Measurements from ENCODE around the gene SPI1. TPM values are rescaled to one million over a fixed set of nuclear protein-coding genes. Genes with fewer than 3 reads are reported as not detected.

Gene SPI1
- total RNA-seq, 4 donors from 2014 or later, result 2.6 to 15.4 (median 8.8) TPM

DNA sequence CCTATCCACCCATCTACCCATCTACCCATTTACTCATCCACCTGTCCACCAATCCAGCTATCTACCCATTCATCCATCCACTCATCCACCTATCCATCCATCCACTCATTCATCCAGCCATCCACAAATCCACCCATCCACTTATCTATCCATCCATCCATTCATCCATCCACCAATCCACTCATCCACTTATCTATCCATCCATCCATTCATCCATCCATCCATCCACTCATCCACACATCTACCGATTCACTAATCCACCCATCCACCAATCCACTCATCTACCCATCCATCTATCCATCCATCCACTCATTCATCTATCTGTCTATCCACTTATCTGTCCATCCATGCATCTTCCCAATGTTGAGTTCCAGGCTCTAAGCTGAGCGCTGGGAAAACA lies 1.7 kb upstream of the SPI1 start:
- no peaks in the 10 kb centered on the region for H3K9me3 ChIP-seq
- intact Hi-C loops (cut with DNase I), result no loop called here
- peaks cover 5 to 12% (median 5%) of the 10 kb centered on the region in 3 donors for H3K4me1 ChIP-seq
- no peaks in the 10 kb centered on the region for H3K27me3 ChIP-seq
- H3K36me3 ChIP-seq, result no peaks in the 10 kb centered on the region
- TF ChIP-seq, protein P1, sequence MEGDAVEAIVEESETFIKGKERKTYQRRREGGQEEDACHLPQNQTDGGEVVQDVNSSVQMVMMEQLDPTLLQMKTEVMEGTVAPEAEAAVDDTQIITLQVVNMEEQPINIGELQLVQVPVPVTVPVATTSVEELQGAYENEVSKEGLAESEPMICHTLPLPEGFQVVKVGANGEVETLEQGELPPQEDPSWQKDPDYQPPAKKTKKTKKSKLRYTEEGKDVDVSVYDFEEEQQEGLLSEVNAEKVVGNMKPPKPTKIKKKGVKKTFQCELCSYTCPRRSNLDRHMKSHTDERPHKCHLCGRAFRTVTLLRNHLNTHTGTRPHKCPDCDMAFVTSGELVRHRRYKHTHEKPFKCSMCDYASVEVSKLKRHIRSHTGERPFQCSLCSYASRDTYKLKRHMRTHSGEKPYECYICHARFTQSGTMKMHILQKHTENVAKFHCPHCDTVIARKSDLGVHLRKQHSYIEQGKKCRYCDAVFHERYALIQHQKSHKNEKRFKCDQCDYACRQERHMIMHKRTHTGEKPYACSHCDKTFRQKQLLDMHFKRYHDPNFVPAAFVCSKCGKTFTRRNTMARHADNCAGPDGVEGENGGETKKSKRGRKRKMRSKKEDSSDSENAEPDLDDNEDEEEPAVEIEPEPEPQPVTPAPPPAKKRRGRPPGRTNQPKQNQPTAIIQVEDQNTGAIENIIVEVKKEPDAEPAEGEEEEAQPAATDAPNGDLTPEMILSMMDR (IDR thresholded peaks at IDR 0.05), result no peak
- no peak for TF ChIP-seq POLR2A (IDR thresholded peaks at IDR 0.05)
- WGBS, 2 donors, result 89 to 100% methylated on average over 2 of the region's 2 CpGs
- no peak overlapping the region for H3K27ac ChIP-seq
- DNase-seq, result no peak
- H3K4me3 ChIP-seq, result no peak overlapping the region

DNA sequence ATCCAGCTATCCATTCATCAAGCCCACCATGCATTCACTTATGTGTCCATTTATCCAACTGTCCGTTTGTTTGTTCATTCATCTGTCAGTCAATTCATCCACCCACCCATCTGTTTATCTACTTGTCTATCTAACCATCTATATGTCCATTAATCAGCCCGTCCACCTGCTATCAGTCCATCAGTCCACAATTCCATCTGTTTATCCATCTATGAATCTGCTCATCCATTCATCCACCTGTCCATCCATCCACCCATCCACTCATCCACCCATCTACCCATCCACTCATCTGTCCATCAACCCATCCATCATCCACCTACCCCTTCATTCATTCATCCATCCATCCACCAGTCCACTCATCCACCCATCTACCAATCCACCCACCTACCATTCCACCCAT lies 970 bp upstream of the SPI1 start:
- no peaks in the 10 kb centered on the region for H3K9me3 ChIP-seq
- no peaks in the 10 kb centered on the region for H3K36me3 ChIP-seq
- H3K4me1 ChIP-seq, result peaks cover 5 to 14% (median 5%) of the 10 kb centered on the region in 3 donors
- no peak overlapping the region for H3K27ac ChIP-seq
- intact Hi-C loops (cut with DNase I), result loop anchor here (10.0 kb wide), 1 partner anchor 75 kb away; no protein-coding TSS in a partner anchor
- WGBS, 2 donors, result 86 to 95% methylated on average over 2 of the region's 2 CpGs
- H3K27me3 ChIP-seq, result no peaks in the 10 kb centered on the region
- no peak for DNase-seq
- no peak overlapping the region for H3K4me3 ChIP-seq
- TF ChIP-seq POLR2A (IDR thresholded peaks at IDR 0.05), result no peak
- TF ChIP-seq, protein P1 (IDR thresholded peaks at IDR 0.05), result no peak

DNA sequence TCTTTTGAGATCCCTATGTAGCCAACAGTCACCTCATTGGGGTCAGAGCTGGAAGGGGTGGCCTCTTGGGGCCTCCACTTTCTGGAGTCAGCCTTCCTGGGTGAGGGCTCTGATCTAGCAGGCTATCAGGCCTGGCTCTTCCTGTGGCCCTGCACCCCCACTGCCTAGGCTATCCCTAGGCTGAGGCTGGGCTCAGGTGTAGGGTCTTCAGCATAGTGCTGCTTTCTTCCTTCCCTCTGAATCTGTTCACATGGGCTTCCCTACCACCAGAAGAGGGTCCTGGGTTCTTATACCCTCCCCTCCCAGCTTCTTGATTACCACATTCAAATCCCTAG lies 456 bp upstream of the SPI1 start:
- peaks cover 5 to 19% (median 6%) of the 10 kb centered on the region in 3 donors for H3K4me1 ChIP-seq
- no peak for DNase-seq
- no peak overlapping the region for H3K4me3 ChIP-seq
- H3K27ac ChIP-seq, result peak overlapping the region in 3 of 4 donors; percentile 70 to 88 (median 77)
- no peaks in the 10 kb centered on the region for H3K36me3 ChIP-seq
- no peaks in the 10 kb centered on the region for H3K27me3 ChIP-seq
- intact Hi-C loops (cut with DNase I), result loop anchor here (10.0 kb wide), 1 partner anchor 76 kb away; no protein-coding TSS in a partner anchor
- no peak for TF ChIP-seq POLR2A (IDR thresholded peaks at IDR 0.05)
- H3K9me3 ChIP-seq, result no peaks in the 10 kb centered on the region

DNA sequence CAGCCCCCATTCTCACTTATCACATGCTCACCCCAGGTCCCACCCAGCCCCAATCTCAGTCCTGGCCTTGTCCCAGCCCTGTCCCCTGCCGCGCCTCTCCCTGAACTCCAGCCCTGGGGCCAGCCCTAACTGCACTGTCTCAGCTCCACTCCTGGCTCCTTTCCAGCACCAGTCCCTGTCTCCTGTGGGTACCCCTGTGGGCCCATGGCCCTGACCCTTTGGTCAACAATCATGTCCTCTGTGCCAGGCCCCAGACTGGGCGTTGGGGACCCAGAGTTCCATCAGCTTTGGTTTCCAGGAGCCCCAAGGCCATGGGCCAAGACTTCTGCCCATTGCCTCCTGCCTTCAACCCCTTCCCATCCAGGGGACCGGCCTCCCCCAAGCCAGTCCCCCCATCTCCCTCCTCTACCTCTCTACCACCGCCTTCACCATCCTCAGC lies 757 bp downstream of the SPI1 start:
- no peak for DNase-seq
- H3K4me1 ChIP-seq, result peaks cover 5 to 22% (median 8%) of the 10 kb centered on the region in 3 donors
- no peaks in the 10 kb centered on the region for H3K36me3 ChIP-seq
- intact Hi-C loops (cut with DNase I), result loop anchor here (10.0 kb wide), 1 partner anchor 77 kb away; no protein-coding TSS in a partner anchor
- peak overlapping the region in 3 of 4 donors; percentile 29 to 55 (median 40) for H3K4me3 ChIP-seq
- no peaks in the 10 kb centered on the region for H3K9me3 ChIP-seq
- 56 to 82% methylated on average over 3 to 5 of the region's 5 CpGs for WGBS, 2 donors
- H3K27me3 ChIP-seq, result no peaks in the 10 kb centered on the region
- TF ChIP-seq, protein P1 (IDR thresholded peaks at IDR 0.05), result no peak
- TF ChIP-seq POLR2A (IDR thresholded peaks at IDR 0.05), result no peak
- peak overlapping the region; percentile 40 to 88 (median 74) for H3K27ac ChIP-seq

DNA sequence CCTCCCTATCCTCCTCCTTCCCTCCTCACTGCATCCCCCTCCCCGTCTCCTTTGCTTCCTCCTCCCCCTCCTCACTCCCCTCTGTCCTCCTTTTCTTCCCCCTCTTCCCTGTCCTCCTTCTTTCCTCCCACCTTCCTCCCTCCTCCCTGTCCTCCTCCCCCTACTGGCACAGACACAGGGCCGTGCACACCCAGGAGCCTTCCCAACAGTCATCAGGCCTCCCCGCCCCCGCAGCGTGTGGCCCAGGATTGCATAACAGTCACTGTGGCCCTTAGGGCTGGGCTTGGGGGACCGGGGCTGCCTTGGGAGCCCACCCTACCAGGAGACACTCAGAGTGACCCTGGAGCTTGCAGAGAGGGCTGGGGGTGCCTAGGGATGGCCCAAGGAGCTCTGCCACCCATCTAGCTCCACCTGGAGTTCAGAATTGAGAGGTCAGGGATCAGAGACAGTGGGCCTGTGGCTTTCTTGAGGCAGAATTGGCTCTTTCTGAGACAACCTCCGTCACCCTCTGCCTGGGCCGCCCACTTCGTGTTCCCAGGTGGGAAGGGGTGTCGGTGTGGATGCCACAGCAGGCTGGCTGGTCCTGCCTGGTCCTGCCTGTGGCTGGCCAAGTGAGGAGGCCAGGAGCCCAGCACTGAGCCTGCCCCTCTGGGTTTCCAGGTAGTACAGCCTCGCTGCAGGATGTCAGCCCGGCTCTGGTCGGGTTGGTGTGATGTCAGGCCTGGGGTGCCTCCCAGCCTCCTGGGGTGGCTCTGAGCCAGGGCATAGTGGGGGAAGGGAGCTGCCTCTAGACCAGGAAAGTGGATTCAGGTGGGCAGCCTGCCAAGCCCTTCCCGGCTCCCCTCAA lies 1.6 kb downstream of the SPI1 start:
- DNase-seq, result no peak
- WGBS, 2 donors, result 50 to 51% methylated on average over 2 to 7 of the region's 14 CpGs
- Histone ChIP-seq H3K4me3 (peak overlapping the region in 3 of 4 donors; percentile 29 to 55 (median 40)), H3K27ac (peak overlapping the region; percentile 40 to 88 (median 74)), H3K36me3 (no peaks in the 10 kb centered on the region), H3K4me1 (peaks cover 5 to 22% (median 8%) of the 10 kb centered on the region in 3 donors), H3K27me3 (no peaks in the 10 kb centered on the region), H3K9me3 (no peaks in the 10 kb centered on the region)
- TF ChIP-seq POLR2A (IDR thresholded peaks at IDR 0.05), result no peak
- TF ChIP-seq, protein P1 (IDR thresholded peaks at IDR 0.05), result no peak
- intact Hi-C loops (cut with DNase I), result loop anchor here (10.0 kb wide), 1 partner anchor 78 kb away; no protein-coding TSS in a partner anchor

Data from esophagus squamous epithelium (tissue), 5 donors.